Neural cell (in vitro differentiated cells): ENCODE measurements around the gene FAF1. TPM values are rescaled to one million over a fixed set of nuclear protein-coding genes. Genes with fewer than 3 reads are reported as not detected.

Source experiments
- H2AFZ ChIP-seq: fragments of 200-600, 300-800 bp; sonication (generic), shearing (Covaris generic); 2 replicates; pipeline ENCODE4 v1.6.0; 2014; ENCODE audit warnings: low read depth, mild to moderate bottlenecking, antibody characterized with exemption, low read length, moderate library complexity
- H3F3A ChIP-seq: fragments of 200-600 bp; shearing (Covaris generic); 2 replicates; pipeline ENCODE4 v1.6.1; 2016; ENCODE audit warnings: mild to moderate bottlenecking, moderate library complexity, mixed read lengths, antibody characterized with exemption, low read length; ENCODE audit not compliant: insufficient read depth, poor library complexity, severe bottlenecking
- H3K27ac ChIP-seq: fragments of 200-600, 300-800 bp; sonication (generic), shearing (Covaris generic); 2 replicates; pipeline ENCODE4 v1.5.1; 2014; ENCODE audit warnings: mild to moderate bottlenecking, low read length, moderate library complexity
- H3K27me3 ChIP-seq: fragments of 300-800, 200-600 bp; sonication (generic), shearing (Covaris generic); 2 replicates; pipeline ENCODE4 v1.6.0; 2014; ENCODE audit warnings: mild to moderate bottlenecking, low read depth, low read length, moderate library complexity; ENCODE audit not compliant: insufficient read depth
- H3K36me3 ChIP-seq: fragments of 300-800, 200-600 bp; sonication (generic), shearing (Covaris generic); 2 replicates; pipeline ENCODE4 v1.5.1; 2014; ENCODE audit warnings: mild to moderate bottlenecking, antibody characterized with exemption, low read length, moderate library complexity; ENCODE audit not compliant: insufficient read depth
- H3K4me2 ChIP-seq: fragments of 300-800, 200-600 bp; sonication (generic), shearing (Covaris generic); 2 replicates; pipeline ENCODE4 v1.6.0; 2014; ENCODE audit warnings: mild to moderate bottlenecking, low read length
- H3K4me3 ChIP-seq: fragments of 300-800, 200-600 bp; sonication (generic), shearing (Covaris generic); 2 replicates; pipeline ENCODE4 v1.5.1; 2014; ENCODE audit warnings: mild to moderate bottlenecking, low read length, moderate library complexity
- H3K79me2 ChIP-seq: fragments of 200-600 bp; shearing (Covaris generic); replicated peaks from 2 replicates; pipeline ENCODE4 v1.6.0; 2014; ENCODE audit warnings: mild to moderate bottlenecking, low read length, moderate library complexity; ENCODE audit not compliant: insufficient read depth
- H3K9ac ChIP-seq: fragments of 300-800, 200-600 bp; sonication (generic), shearing (Covaris generic); 2 replicates; pipeline ENCODE4 v1.6.1; 2016; ENCODE audit warnings: mild to moderate bottlenecking, low read length, mixed read lengths
- H3K9me2 ChIP-seq: fragments of 200-600 bp; shearing (Covaris generic); 2 replicates; pipeline ENCODE4 v1.6.1; 2016; ENCODE audit warnings: mild to moderate bottlenecking, low read length, mixed read lengths; ENCODE audit not compliant: insufficient read depth
- H3K9me3 ChIP-seq: fragments of 200-600, 300-800 bp; sonication (generic), shearing (Covaris generic); 2 replicates; pipeline ENCODE4 v1.6.1; 2016; ENCODE audit warnings: mild to moderate bottlenecking, mixed run types, low read length, moderate library complexity, mixed read lengths
- H4K20me1 ChIP-seq: fragments of 200-600 bp; shearing (Covaris generic); 2 replicates; pipeline ENCODE4 v1.6.1; 2016; ENCODE audit warnings: mild to moderate bottlenecking, mixed run types; ENCODE audit not compliant: insufficient read depth
- EP300 ChIP-seq: fragments of 450-650 bp; conservative IDR thresholded peaks from 2 replicates; pipeline ENCODE4 v1.6.1; 2014; ENCODE audit warnings: antibody characterized with exemption, mild to moderate bottlenecking, moderate library complexity; ENCODE audit not compliant: poor library complexity, severe bottlenecking
- EZH2 ChIP-seq: fragments of 200-600, 300-800 bp; shearing (Covaris generic), sonication (generic); IDR thresholded peaks from 2 replicates; pipeline ENCODE4 v1.6.1; 2014; ENCODE audit warnings: antibody characterized with exemption, low read length, borderline replicate concordance, mild to moderate bottlenecking; ENCODE audit not compliant: insufficient read depth, poor library complexity, severe bottlenecking
- MXI1 ChIP-seq: fragments of 450-650 bp; conservative IDR thresholded peaks from 2 replicates; pipeline ENCODE4 v1.6.1; 2014; ENCODE audit warnings: antibody characterized with exemption, mild to moderate bottlenecking; ENCODE audit not compliant: poor library complexity, severe bottlenecking
- POLR2AphosphoS5 ChIP-seq: IDR thresholded peaks from 2 replicates; pipeline ENCODE4 v1.6.1; 2012
- RAD21 ChIP-seq: fragments of 450-650 bp; conservative IDR thresholded peaks from 2 replicates; pipeline ENCODE4 v1.6.1; 2014; ENCODE audit warnings: antibody characterized with exemption, mild to moderate bottlenecking, moderate library complexity
- SMC3 ChIP-seq: fragments of 450-650 bp; conservative IDR thresholded peaks from 2 replicates; pipeline ENCODE4 v1.6.1; 2014; ENCODE audit warnings: antibody characterized with exemption, mild to moderate bottlenecking, moderate library complexity; ENCODE audit not compliant: poor library complexity
- TAF1 ChIP-seq: IDR thresholded peaks from 2 replicates; pipeline ENCODE4 v1.6.1; 2012; ENCODE audit warnings: low read depth
- polyA plus RNA-seq: library from polyadenylated mRNA; depleted of rRNA; stranded (reverse); fragments of >200 nt; gene quantifications from 2 replicates; pipeline ENCODE4 v1.2.3, GENCODE V29; 2014
- TF ChIP-seq, protein P1 (sequence below): fragments of 450-650 bp; IDR thresholded peaks from 2 replicates; pipeline ENCODE4 v1.5.1; 2014; ENCODE audit warnings: antibody characterized with exemption, mild to moderate bottlenecking, moderate library complexity; ENCODE audit not compliant: poor library complexity, severe bottlenecking
- TF ChIP-seq, protein P2 (sequence below): IDR thresholded peaks from 2 replicates; pipeline ENCODE4 v1.6.1; 2012; ENCODE audit warnings: borderline replicate concordance

Gene FAF1
- polyA plus RNA-seq, 1 donor from 2014 or later: 52.1 TPM

DNA sequence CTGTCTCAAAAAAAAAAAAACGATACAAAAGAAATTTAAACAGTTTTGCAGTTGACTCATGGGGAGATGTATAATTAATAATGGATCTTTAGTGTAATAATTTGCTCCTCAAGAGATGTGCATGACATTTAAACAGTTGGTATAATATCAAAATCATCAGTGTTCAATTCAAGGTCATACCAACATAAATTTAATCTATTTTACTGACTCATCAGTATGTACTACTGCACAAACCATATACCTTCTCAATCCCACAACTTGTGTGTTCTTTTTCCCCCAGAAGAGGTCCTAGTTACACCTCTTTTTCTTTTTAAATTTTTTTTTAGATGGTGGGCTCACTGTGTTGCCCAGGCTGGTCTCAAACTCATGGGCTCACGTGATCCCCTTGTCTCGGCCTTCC lies 33.6 kb upstream of the FAF1 start:
- Histone ChIP-seq H4K20me1 (no peaks in the 10 kb centered on the region), H3K27me3 (no peaks in the 10 kb centered on the region), H3K36me3 (no peaks in the 10 kb centered on the region), H2AFZ (no peak overlapping the region), H3K9ac (no peak overlapping the region), H3K4me2 (no peak overlapping the region), H3K4me3 (no peak overlapping the region), H3K9me3 (no peaks in the 10 kb centered on the region), H3F3A (no peaks in the 10 kb centered on the region), H3K79me2 (no peaks in the 10 kb centered on the region), H3K27ac (no peak overlapping the region), H3K9me2 (no peaks in the 10 kb centered on the region)
- TF ChIP-seq EP300 (no peak), TAF1 (no peak), POLR2AphosphoS5 (no peak), EZH2 (no peak), MXI1 (no peak), RAD21 (no peak), SMC3 (no peak)
- TF ChIP-seq, protein P1, sequence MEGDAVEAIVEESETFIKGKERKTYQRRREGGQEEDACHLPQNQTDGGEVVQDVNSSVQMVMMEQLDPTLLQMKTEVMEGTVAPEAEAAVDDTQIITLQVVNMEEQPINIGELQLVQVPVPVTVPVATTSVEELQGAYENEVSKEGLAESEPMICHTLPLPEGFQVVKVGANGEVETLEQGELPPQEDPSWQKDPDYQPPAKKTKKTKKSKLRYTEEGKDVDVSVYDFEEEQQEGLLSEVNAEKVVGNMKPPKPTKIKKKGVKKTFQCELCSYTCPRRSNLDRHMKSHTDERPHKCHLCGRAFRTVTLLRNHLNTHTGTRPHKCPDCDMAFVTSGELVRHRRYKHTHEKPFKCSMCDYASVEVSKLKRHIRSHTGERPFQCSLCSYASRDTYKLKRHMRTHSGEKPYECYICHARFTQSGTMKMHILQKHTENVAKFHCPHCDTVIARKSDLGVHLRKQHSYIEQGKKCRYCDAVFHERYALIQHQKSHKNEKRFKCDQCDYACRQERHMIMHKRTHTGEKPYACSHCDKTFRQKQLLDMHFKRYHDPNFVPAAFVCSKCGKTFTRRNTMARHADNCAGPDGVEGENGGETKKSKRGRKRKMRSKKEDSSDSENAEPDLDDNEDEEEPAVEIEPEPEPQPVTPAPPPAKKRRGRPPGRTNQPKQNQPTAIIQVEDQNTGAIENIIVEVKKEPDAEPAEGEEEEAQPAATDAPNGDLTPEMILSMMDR: no peak
- TF ChIP-seq, protein P2, sequence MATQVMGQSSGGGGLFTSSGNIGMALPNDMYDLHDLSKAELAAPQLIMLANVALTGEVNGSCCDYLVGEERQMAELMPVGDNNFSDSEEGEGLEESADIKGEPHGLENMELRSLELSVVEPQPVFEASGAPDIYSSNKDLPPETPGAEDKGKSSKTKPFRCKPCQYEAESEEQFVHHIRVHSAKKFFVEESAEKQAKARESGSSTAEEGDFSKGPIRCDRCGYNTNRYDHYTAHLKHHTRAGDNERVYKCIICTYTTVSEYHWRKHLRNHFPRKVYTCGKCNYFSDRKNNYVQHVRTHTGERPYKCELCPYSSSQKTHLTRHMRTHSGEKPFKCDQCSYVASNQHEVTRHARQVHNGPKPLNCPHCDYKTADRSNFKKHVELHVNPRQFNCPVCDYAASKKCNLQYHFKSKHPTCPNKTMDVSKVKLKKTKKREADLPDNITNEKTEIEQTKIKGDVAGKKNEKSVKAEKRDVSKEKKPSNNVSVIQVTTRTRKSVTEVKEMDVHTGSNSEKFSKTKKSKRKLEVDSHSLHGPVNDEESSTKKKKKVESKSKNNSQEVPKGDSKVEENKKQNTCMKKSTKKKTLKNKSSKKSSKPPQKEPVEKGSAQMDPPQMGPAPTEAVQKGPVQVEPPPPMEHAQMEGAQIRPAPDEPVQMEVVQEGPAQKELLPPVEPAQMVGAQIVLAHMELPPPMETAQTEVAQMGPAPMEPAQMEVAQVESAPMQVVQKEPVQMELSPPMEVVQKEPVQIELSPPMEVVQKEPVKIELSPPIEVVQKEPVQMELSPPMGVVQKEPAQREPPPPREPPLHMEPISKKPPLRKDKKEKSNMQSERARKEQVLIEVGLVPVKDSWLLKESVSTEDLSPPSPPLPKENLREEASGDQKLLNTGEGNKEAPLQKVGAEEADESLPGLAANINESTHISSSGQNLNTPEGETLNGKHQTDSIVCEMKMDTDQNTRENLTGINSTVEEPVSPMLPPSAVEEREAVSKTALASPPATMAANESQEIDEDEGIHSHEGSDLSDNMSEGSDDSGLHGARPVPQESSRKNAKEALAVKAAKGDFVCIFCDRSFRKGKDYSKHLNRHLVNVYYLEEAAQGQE: no peak

DNA sequence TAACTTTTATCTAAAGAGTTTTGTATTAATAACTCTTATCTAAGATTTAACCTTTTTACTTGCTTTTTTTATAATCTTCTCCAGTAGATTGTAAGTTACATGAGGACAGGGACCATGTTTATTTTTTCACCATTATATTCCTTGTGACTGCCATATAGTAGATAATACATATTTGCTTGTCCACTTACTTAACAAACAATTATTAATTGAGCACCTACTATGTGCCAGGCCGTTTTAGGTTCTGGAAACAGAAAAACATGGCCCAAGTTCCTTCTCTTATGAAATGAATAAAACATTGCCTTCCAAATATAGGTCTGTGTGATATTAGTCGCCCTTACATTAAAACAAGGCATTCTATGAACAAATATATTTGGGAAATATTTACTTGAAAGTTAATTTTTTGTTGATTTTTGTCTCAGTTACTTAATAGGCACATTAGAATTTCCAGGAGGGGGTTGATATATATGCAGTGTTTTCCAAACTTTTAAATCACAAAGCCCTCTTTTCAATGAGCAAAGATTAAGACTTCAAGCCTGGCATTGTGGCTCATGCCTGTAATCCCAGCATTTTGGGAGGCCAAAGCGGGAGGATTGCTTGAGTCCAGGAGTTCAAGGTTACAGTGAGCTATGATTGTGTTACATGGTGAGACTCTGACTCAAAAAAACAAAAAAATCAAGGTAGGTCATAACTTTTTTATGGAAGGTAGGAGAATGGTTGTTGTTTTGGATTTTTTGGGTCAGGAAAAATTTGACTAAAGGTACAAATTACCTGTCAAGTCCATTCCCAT lies 32.7 kb upstream of the FAF1 start:
- Histone ChIP-seq H3K4me3 (no peak overlapping the region), H3K36me3 (no peaks in the 10 kb centered on the region), H3K9me2 (no peaks in the 10 kb centered on the region), H3K27ac (no peak overlapping the region), H3K79me2 (no peaks in the 10 kb centered on the region), H2AFZ (no peak overlapping the region), H3F3A (no peaks in the 10 kb centered on the region), H3K27me3 (no peaks in the 10 kb centered on the region), H3K9me3 (no peaks in the 10 kb centered on the region), H3K9ac (no peak overlapping the region), H4K20me1 (no peaks in the 10 kb centered on the region), H3K4me2 (no peak overlapping the region)
- TF ChIP-seq MXI1: no peak
- TF ChIP-seq TAF1: no peak
- TF ChIP-seq, protein P2: no peak
- TF ChIP-seq, protein P1: no peak
- TF ChIP-seq POLR2AphosphoS5: no peak
- no peak for TF ChIP-seq EZH2
- TF ChIP-seq EP300: no peak
- no peak for TF ChIP-seq SMC3
- no peak for TF ChIP-seq RAD21
